Endothelial cell of umbilical vein (primary cell): ENCODE measurements around the gene DNMT3B.

Experiments
- CTCF ChIP-seq, 2 donors: IDR thresholded peaks; 1 replicate in 1 of 2; 2 replicates in 1 of 2; pipeline ENCODE4 v1.5.1; 2011; ENCODE audit warnings: low read length in 2 of 2, mild to moderate bottlenecking in 2 of 2, moderate library complexity in 2 of 2, control low read depth in 1 of 2, inconsistent platforms in 1 of 2, low read depth in 1 of 2; ENCODE audit not compliant: insufficient read depth in 1 of 2; ENCODE audit errors: extremely low read depth in 1 of 2
- EZH2 ChIP-seq: IDR thresholded peaks from 2 replicates; pipeline ENCODE4 v1.6.1; 2012; ENCODE audit warnings: borderline replicate concordance, low read depth, mild to moderate bottlenecking, moderate library complexity, low read length, inconsistent platforms; ENCODE audit not compliant: severe bottlenecking
- FOS ChIP-seq: IDR thresholded peaks from 2 replicates; pipeline ENCODE4 v1.6.1; 2011; ENCODE audit warnings: mild to moderate bottlenecking, low read length, moderate library complexity, borderline replicate concordance; ENCODE audit not compliant: insufficient read depth
- JUN ChIP-seq: IDR thresholded peaks from 2 replicates; pipeline ENCODE4 v1.6.1; 2011; ENCODE audit warnings: borderline replicate concordance, low read depth; ENCODE audit not compliant: insufficient read length, insufficient read depth
- MAX ChIP-seq: IDR thresholded peaks from 2 replicates; pipeline ENCODE4 v1.6.1; 2011; ENCODE audit not compliant: insufficient read depth, insufficient read length
- MYC ChIP-seq: IDR thresholded peaks from one replicate; pipeline ENCODE4 v1.6.1; 2011; ENCODE audit warnings: mild to moderate bottlenecking, low read depth, low read length
- POLR2A ChIP-seq: IDR thresholded peaks from 2 replicates; pipeline ENCODE4 v1.6.1; 2012; ENCODE audit warnings: low read depth, mild to moderate bottlenecking, control low read depth, low read length
- POLR2AphosphoS5 ChIP-seq: IDR thresholded peaks from 2 replicates; pipeline ENCODE4 v1.6.1; 2012; ENCODE audit warnings: low read depth, mild to moderate bottlenecking, control low read depth, low read length, moderate library complexity; ENCODE audit not compliant: insufficient read depth

- TF ChIP-seq EZH2 (no peak), CTCF (IDR thresholded peaks at IDR 0.05; ENCODE audit: extremely low read depth in 1 of 2, insufficient read depth in 1 of 2, low read depth in 1 of 2, low read length in 2 of 2) (no peak), POLR2AphosphoS5 (no peak), POLR2A (no peak), MAX (no peak), MYC (no peak), JUN (no peak), FOS (no peak)
Observed at GRCh38 chr20:32832664-32833063, 70.5 kb downstream of the DNMT3B start.
